WTC11 (cell line): Measurements from ENCODE around the gene MORN1. TPM values are rescaled to one million over a fixed set of nuclear protein-coding genes. Genes with fewer than 3 reads are reported as not detected.

Experiments used
- ATAC-seq: fragments of 200-7000 bp; cut with Tn5 transposase; 2 replicates; pipeline ENCODE4 v1.10.0; 2021; ENCODE audit warnings: mild to moderate bottlenecking, moderate library complexity
- CTCF ChIA-PET: fragments of 300-600 bp; sonication (Branson Sonifier 250); formaldehyde crosslinking; loops from one replicate; lab custom pipeline; 2021; ENCODE audit warnings: antibody characterized with exemption; lab: Charles Lee
- POLR2A ChIA-PET: fragments of 350-600 bp; sonication (Branson Sonifier 250); formaldehyde crosslinking; loops from one replicate; lab custom pipeline; 2021; ENCODE audit warnings: antibody characterized with exemption; lab: Charles Lee
- DNase-seq: peaks from one replicate; pipeline ENCODE4 v3.0.0; 2021; ENCODE audit warnings: low spot score
- H3K27ac Mint-ChIP-seq: 2 replicates; pipeline ENCODE4 v1.8.0; 2021; ENCODE audit warnings: mixed read lengths
- H3K27me3 Mint-ChIP-seq: 2 replicates; pipeline ENCODE4 v1.8.0; 2021; ENCODE audit warnings: low read depth, mild to moderate bottlenecking, moderate library complexity, mixed read lengths
- H3K36me3 Mint-ChIP-seq: 2 replicates; pipeline ENCODE4 v1.8.0; 2021; ENCODE audit warnings: mixed read lengths
- H3K4me1 Mint-ChIP-seq: 2 replicates; pipeline ENCODE4 v1.8.0; 2022; ENCODE audit warnings: mixed read lengths
- H3K4me3 Mint-ChIP-seq: 2 replicates; pipeline ENCODE4 v1.8.0; 2021; ENCODE audit warnings: mild to moderate bottlenecking, moderate library complexity, mixed read lengths
- H3K9me3 Mint-ChIP-seq: 2 replicates; pipeline ENCODE4 v1.8.0; 2021; ENCODE audit warnings: mixed read lengths
- AFF4 ChIP-seq: sonication (generic); formaldehyde crosslinking; IDR thresholded peaks from 2 replicates; pipeline ENCODE4 v1.8.1; 2023; ENCODE audit warnings: mild to moderate bottlenecking, missing genetic modification reagents, borderline replicate concordance
- CDX4 ChIP-seq: fragments of 250-450 bp; sonication (Bioruptor Pico); IDR thresholded peaks from 2 replicates; pipeline ENCODE4 v1.9.0; 2021; ENCODE audit warnings: moderate library complexity, mild to moderate bottlenecking, inconsistent platforms, borderline replicate concordance
- FOXK1 ChIP-seq: sonication (generic); formaldehyde crosslinking; IDR thresholded peaks from 2 replicates; pipeline ENCODE4 v1.8.0; 2022; ENCODE audit warnings: mild to moderate bottlenecking, moderate library complexity, missing genetic modification reagents
- FOXP1 ChIP-seq: sonication (generic); formaldehyde crosslinking; IDR thresholded peaks from 2 replicates; pipeline ENCODE4 v1.8.0; 2022; ENCODE audit warnings: missing genetic modification reagents, mild to moderate bottlenecking, moderate library complexity, borderline replicate concordance
- HMGA2 ChIP-seq: fragments of 250-450 bp; sonication (Bioruptor Pico); IDR thresholded peaks from 2 replicates; pipeline ENCODE4 v1.4.0; 2021; ENCODE audit warnings: mild to moderate bottlenecking, moderate library complexity
- HMGXB4 ChIP-seq: sonication (generic); formaldehyde crosslinking; IDR thresholded peaks from 2 replicates; pipeline ENCODE4 v1.8.1; 2023; ENCODE audit warnings: mild to moderate bottlenecking, moderate library complexity, missing genetic modification reagents
- IRF2 ChIP-seq: sonication (generic); formaldehyde crosslinking; IDR thresholded peaks from 2 replicates; pipeline ENCODE4 v1.8.0; 2022; ENCODE audit warnings: low read depth, missing genetic modification reagents, borderline replicate concordance
- JAZF1 ChIP-seq: fragments of 250-450 bp; sonication (Bioruptor Pico); IDR thresholded peaks from 2 replicates; pipeline ENCODE4 v1.9.0; 2021; ENCODE audit warnings: moderate library complexity, mild to moderate bottlenecking, inconsistent platforms
- MYBL2 ChIP-seq: sonication (generic); formaldehyde crosslinking; IDR thresholded peaks from 2 replicates; pipeline ENCODE4 v1.8.1; 2023; ENCODE audit warnings: mild to moderate bottlenecking, moderate library complexity, missing genetic modification reagents
- SMAD4 ChIP-seq: sonication (generic); formaldehyde crosslinking; IDR thresholded peaks from 2 replicates; pipeline ENCODE4 v1.8.0; 2022; ENCODE audit warnings: mild to moderate bottlenecking, missing genetic modification reagents
- TP53 ChIP-seq: sonication (generic); formaldehyde crosslinking; IDR thresholded peaks from 2 replicates; pipeline ENCODE4 v1.8.1; 2023; ENCODE audit warnings: mild to moderate bottlenecking, missing genetic modification reagents
- ZNF121 ChIP-seq: sonication (generic); formaldehyde crosslinking; IDR thresholded peaks from 2 replicates; pipeline ENCODE4 v1.8.0; 2023; ENCODE audit warnings: missing genetic modification reagents
- ZNF317 ChIP-seq: sonication (generic); formaldehyde crosslinking; IDR thresholded peaks from 2 replicates; pipeline ENCODE4 v1.8.1; 2023; ENCODE audit warnings: low read depth, mild to moderate bottlenecking, moderate library complexity, missing genetic modification reagents, borderline replicate concordance
- ZNF396 ChIP-seq: fragments of 250-450 bp; sonication (Bioruptor Pico); IDR thresholded peaks from 2 replicates; pipeline ENCODE4 v1.8.0; 2021; ENCODE audit warnings: mild to moderate bottlenecking, moderate library complexity, borderline replicate concordance
- ZNF416 ChIP-seq: fragments of 250-450 bp; sonication (Bioruptor Pico); IDR thresholded peaks from 2 replicates; pipeline ENCODE4 v1.9.0; 2021; ENCODE audit warnings: mild to moderate bottlenecking, inconsistent platforms
- total RNA-seq: library from RNA; stranded (reverse); gene quantifications from 3 replicates; pipeline ENCODE4 v1.2.3, GENCODE V29; 2021
- TF ChIP-seq, protein P1 (sequence below): fragments of 250-450 bp; sonication (Bioruptor Pico); conservative IDR thresholded peaks from 2 replicates; pipeline ENCODE4 v1.9.0; 2021; ENCODE audit warnings: mild to moderate bottlenecking
- TF ChIP-seq, protein P2 (sequence below): sonication (generic); formaldehyde crosslinking; IDR thresholded peaks from 2 replicates; pipeline ENCODE4 v1.8.1; 2022; ENCODE audit warnings: low read depth, mild to moderate bottlenecking, moderate library complexity, missing genetic modification reagents, borderline replicate concordance
- TF ChIP-seq, protein P3 (sequence below): fragments of 250-450 bp; sonication (Bioruptor Pico); IDR thresholded peaks from 2 replicates; pipeline ENCODE4 v1.9.0; 2021; ENCODE audit warnings: mild to moderate bottlenecking
- TF ChIP-seq, protein P4 (sequence below): fragments of 250-450 bp; sonication (Bioruptor Pico); IDR thresholded peaks from 2 replicates; pipeline ENCODE4 v1.8.0; 2021; ENCODE audit warnings: mild to moderate bottlenecking
- TF ChIP-seq, protein P5 (sequence below): sonication (generic); formaldehyde crosslinking; IDR thresholded peaks from 2 replicates; pipeline ENCODE4 v1.8.0; 2022; ENCODE audit warnings: mild to moderate bottlenecking, missing genetic modification reagents

The MORN1 gene
- total RNA-seq, 1 experiment from 2014 or later, result 14.5 TPM

- CTCF ChIA-PET, result interaction anchor here (0.7 to 1.7 kb wide), 8 partner anchors 9 to 145 kb away, joined by 3 to 7 read pairs (median 4); partner anchors contain the start of gene FAAP20
- DNase-seq, result no peak
- no peaks in the 10 kb centered on the region for H3K36me3 Mint-ChIP-seq
- peaks cover under 1% of the 10 kb centered on the region; the same call in 1 of the 2 replicates for H3K27me3 Mint-ChIP-seq
- POLR2A ChIA-PET, result interaction anchor here (1.3 kb wide), 1 partner anchor 9 kb away, joined by 3 read pairs; no protein-coding TSS in a partner anchor
- ATAC-seq, result no peak
- H3K4me3 Mint-ChIP-seq, result no peak overlapping the region
- H3K4me1 Mint-ChIP-seq, result peaks cover 3% of the 10 kb centered on the region
- H3K27ac Mint-ChIP-seq, result no peak overlapping the region
- no peaks in the 10 kb centered on the region for H3K9me3 Mint-ChIP-seq
- TF ChIP-seq FOXP1 (CRISPR knock-in tag), result no peak
- TF ChIP-seq MYBL2 (CRISPR knock-in tag), result no peak
- no peak for TF ChIP-seq AFF4
- TF ChIP-seq ZNF317, result no peak
- TF ChIP-seq, protein P1, sequence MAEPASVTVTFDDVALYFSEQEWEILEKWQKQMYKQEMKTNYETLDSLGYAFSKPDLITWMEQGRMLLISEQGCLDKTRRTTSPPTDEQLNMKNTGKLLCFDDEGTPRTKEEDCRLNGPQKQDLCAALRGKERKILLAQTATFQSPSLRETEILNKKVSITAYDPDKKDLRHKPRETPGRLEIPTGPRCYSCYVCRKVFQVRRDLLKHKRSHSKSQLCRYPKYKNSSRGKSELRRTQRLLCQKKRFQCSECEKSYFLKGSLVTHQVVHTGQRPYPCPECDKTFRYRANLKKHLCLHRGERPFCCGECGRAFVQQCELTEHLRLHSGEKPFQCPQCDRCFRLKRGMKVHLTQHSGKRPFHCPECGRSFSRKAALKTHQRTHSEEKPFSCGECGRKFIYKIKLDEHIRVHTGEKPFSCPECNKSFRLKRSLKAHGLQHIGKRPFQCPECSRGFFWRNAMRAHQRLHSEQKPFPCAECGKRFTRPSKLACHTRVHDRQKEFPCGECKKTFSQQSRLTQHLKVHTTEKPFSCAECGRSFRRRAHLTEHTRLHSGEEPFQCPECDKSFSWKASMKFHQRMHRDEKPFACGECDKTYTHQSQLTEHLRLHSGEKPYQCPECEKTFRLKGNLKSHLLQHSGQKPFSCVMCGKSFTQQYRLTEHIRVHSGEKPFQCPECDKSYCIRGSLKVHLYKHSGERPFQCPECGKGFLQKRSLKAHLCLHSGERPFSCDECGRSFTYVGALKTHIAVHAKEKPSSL (CRISPR knock-in tag), result no peak
Observed at GRCh38 chr1:2320006-2320405, 71.3 kb downstream of the MORN1 start.

DNA sequence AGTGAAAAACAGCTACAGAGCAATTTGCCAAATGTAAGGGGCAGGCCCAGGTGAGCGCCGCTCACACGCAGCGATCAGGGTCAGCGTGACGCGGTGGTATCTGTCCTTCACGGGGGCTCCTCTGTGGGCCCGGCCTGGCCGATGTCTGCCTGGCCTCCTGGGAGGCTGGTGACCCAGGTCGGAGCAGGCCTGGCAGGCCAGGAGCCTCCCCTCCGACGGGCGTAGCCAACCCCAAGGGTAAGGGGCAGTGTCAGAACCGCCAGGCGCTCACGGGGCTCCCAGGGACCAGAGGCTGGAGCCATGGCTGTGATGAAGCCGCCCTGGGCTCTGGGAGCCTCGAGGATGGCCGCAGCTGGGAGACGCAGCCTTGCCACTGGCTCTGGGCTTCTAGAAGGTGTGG, 72.1 kb downstream of the MORN1 start:
- ATAC-seq (no peak), DNase-seq (no peak)
- ChIA-PET CTCF (interaction anchor here (0.7 to 1.7 kb wide), 8 partner anchors 8 to 145 kb away, joined by 3 to 7 read pairs (median 4); partner anchors contain the start of gene FAAP20), POLR2A (no interaction called here)
- H3K9me3 Mint-ChIP-seq, result no peaks in the 10 kb centered on the region
- no peak for TF ChIP-seq IRF2 (CRISPR knock-in tag)
- TF ChIP-seq FOXP1 (CRISPR knock-in tag), result no peak
- no peak for TF ChIP-seq TP53 (CRISPR knock-in tag)
- TF ChIP-seq, protein P2, sequence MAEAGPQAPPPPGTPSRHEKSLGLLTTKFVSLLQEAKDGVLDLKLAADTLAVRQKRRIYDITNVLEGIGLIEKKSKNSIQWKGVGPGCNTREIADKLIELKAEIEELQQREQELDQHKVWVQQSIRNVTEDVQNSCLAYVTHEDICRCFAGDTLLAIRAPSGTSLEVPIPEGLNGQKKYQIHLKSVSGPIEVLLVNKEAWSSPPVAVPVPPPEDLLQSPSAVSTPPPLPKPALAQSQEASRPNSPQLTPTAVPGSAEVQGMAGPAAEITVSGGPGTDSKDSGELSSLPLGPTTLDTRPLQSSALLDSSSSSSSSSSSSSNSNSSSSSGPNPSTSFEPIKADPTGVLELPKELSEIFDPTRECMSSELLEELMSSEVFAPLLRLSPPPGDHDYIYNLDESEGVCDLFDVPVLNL (CRISPR knock-in tag), result no peak
- TF ChIP-seq, protein P3, sequence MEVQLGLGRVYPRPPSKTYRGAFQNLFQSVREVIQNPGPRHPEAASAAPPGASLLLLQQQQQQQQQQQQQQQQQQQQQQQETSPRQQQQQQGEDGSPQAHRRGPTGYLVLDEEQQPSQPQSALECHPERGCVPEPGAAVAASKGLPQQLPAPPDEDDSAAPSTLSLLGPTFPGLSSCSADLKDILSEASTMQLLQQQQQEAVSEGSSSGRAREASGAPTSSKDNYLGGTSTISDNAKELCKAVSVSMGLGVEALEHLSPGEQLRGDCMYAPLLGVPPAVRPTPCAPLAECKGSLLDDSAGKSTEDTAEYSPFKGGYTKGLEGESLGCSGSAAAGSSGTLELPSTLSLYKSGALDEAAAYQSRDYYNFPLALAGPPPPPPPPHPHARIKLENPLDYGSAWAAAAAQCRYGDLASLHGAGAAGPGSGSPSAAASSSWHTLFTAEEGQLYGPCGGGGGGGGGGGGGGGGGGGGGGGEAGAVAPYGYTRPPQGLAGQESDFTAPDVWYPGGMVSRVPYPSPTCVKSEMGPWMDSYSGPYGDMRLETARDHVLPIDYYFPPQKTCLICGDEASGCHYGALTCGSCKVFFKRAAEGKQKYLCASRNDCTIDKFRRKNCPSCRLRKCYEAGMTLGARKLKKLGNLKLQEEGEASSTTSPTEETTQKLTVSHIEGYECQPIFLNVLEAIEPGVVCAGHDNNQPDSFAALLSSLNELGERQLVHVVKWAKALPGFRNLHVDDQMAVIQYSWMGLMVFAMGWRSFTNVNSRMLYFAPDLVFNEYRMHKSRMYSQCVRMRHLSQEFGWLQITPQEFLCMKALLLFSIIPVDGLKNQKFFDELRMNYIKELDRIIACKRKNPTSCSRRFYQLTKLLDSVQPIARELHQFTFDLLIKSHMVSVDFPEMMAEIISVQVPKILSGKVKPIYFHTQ (CRISPR knock-in tag), result no peak
- TF ChIP-seq MYBL2 (CRISPR knock-in tag), result no peak
- no peak for TF ChIP-seq SMAD4 (CRISPR knock-in tag)
- TF ChIP-seq ZNF396 (CRISPR knock-in tag), result no peak
- TF ChIP-seq, protein P4, sequence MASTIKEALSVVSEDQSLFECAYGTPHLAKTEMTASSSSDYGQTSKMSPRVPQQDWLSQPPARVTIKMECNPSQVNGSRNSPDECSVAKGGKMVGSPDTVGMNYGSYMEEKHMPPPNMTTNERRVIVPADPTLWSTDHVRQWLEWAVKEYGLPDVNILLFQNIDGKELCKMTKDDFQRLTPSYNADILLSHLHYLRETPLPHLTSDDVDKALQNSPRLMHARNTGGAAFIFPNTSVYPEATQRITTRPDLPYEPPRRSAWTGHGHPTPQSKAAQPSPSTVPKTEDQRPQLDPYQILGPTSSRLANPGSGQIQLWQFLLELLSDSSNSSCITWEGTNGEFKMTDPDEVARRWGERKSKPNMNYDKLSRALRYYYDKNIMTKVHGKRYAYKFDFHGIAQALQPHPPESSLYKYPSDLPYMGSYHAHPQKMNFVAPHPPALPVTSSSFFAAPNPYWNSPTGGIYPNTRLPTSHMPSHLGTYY (CRISPR knock-in tag), result no peak
- TF ChIP-seq JAZF1 (CRISPR knock-in tag), result no peak
- TF ChIP-seq ZNF416, result no peak
- TF ChIP-seq CDX4 (CRISPR knock-in tag), result no peak
- no peak for TF ChIP-seq HMGA2
- no peak for TF ChIP-seq HMGXB4 (CRISPR knock-in tag)
- no peak for TF ChIP-seq FOXK1 (CRISPR knock-in tag)
- TF ChIP-seq ZNF121 (CRISPR knock-in tag), result no peak
- TF ChIP-seq, protein P5, sequence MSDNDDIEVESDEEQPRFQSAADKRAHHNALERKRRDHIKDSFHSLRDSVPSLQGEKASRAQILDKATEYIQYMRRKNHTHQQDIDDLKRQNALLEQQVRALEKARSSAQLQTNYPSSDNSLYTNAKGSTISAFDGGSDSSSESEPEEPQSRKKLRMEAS, result no peak
- peaks cover 3% of the 10 kb centered on the region for H3K4me1 Mint-ChIP-seq
- H3K4me3 Mint-ChIP-seq, result no peak overlapping the region
- no peak overlapping the region for H3K27ac Mint-ChIP-seq
- H3K27me3 Mint-ChIP-seq, result no peaks in the 10 kb centered on the region; the same call in 1 of the 2 replicates
- no peaks in the 10 kb centered on the region for H3K36me3 Mint-ChIP-seq
